WTC11 (cell line): Measurements from ENCODE around the gene TTC38. TPM values are rescaled to one million over a fixed set of nuclear protein-coding genes. Genes with fewer than 3 reads are reported as not detected.

ENCODE experiments used
- ATAC-seq: fragments of 200-7000 bp; cut with Tn5 transposase; 2 replicates; pipeline ENCODE4 v1.10.0; 2021; ENCODE audit warnings: mild to moderate bottlenecking, moderate library complexity
- Bru-seq: library from RNA; stranded (reverse); fragments of 400-500 nt; gene quantifications from one replicate; lab custom pipeline; 2021; lab: Mats Ljungman, UMichigan
- CTCF ChIA-PET: fragments of 300-600 bp; sonication (Branson Sonifier 250); formaldehyde crosslinking; loops from one replicate; lab custom pipeline; 2021; ENCODE audit warnings: antibody characterized with exemption; lab: Charles Lee
- POLR2A ChIA-PET: fragments of 350-600 bp; sonication (Branson Sonifier 250); formaldehyde crosslinking; loops from one replicate; lab custom pipeline; 2021; ENCODE audit warnings: antibody characterized with exemption; lab: Charles Lee
- DNase-seq: peaks from one replicate; pipeline ENCODE4 v3.0.0; 2021; ENCODE audit warnings: low spot score
- H3K27ac Mint-ChIP-seq: 2 replicates; pipeline ENCODE4 v1.8.0; 2021; ENCODE audit warnings: mixed read lengths
- H3K27me3 Mint-ChIP-seq: 2 replicates; pipeline ENCODE4 v1.8.0; 2021; ENCODE audit warnings: low read depth, mild to moderate bottlenecking, moderate library complexity, mixed read lengths
- H3K36me3 Mint-ChIP-seq: 2 replicates; pipeline ENCODE4 v1.8.0; 2021; ENCODE audit warnings: mixed read lengths
- H3K4me1 Mint-ChIP-seq: 2 replicates; pipeline ENCODE4 v1.8.0; 2022; ENCODE audit warnings: mixed read lengths
- H3K4me3 Mint-ChIP-seq: 2 replicates; pipeline ENCODE4 v1.8.0; 2021; ENCODE audit warnings: mild to moderate bottlenecking, moderate library complexity, mixed read lengths
- H3K9me3 Mint-ChIP-seq: 2 replicates; pipeline ENCODE4 v1.8.0; 2021; ENCODE audit warnings: mixed read lengths
- ARID4B ChIP-seq: sonication (generic); formaldehyde crosslinking; IDR thresholded peaks from 2 replicates; pipeline ENCODE4 v1.8.0; 2023; ENCODE audit warnings: missing genetic modification reagents, mild to moderate bottlenecking, borderline replicate concordance
- ATF1 ChIP-seq: sonication (generic); formaldehyde crosslinking; IDR thresholded peaks from 2 replicates; pipeline ENCODE4 v1.8.1; 2023; ENCODE audit warnings: mild to moderate bottlenecking, moderate library complexity, missing genetic modification reagents
- ATF3 ChIP-seq: sonication (generic); formaldehyde crosslinking; conservative IDR thresholded peaks from 2 replicates; pipeline ENCODE4 v1.8.1; 2022; ENCODE audit warnings: mild to moderate bottlenecking, missing genetic modification reagents
- CREB1 ChIP-seq: sonication (generic); formaldehyde crosslinking; IDR thresholded peaks from 2 replicates; pipeline ENCODE4 v1.8.0; 2023; ENCODE audit warnings: mild to moderate bottlenecking, missing genetic modification reagents
- CREM ChIP-seq: sonication (generic); formaldehyde crosslinking; IDR thresholded peaks from 2 replicates; pipeline ENCODE4 v1.8.1; 2022; ENCODE audit warnings: mild to moderate bottlenecking, missing genetic modification reagents, moderate library complexity
- ERG ChIP-seq: fragments of 250-450 bp; sonication (Bioruptor Pico); IDR thresholded peaks from 2 replicates; pipeline ENCODE4 v1.8.0; 2021; ENCODE audit warnings: mild to moderate bottlenecking
- FOXJ3 ChIP-seq: sonication (generic); formaldehyde crosslinking; IDR thresholded peaks from 2 replicates; pipeline ENCODE4 v1.9.0; 2021; ENCODE audit warnings: missing genetic modification reagents, mild to moderate bottlenecking, borderline replicate concordance
- FOXK1 ChIP-seq: sonication (generic); formaldehyde crosslinking; IDR thresholded peaks from 2 replicates; pipeline ENCODE4 v1.8.0; 2022; ENCODE audit warnings: mild to moderate bottlenecking, moderate library complexity, missing genetic modification reagents
- GABPB1 ChIP-seq: sonication (generic); formaldehyde crosslinking; IDR thresholded peaks from 2 replicates; pipeline ENCODE4 v1.8.1; 2023; ENCODE audit warnings: mild to moderate bottlenecking, missing genetic modification reagents
- GRHL2 ChIP-seq: fragments of 250-450 bp; sonication (Bioruptor Pico); IDR thresholded peaks from 2 replicates; pipeline ENCODE4 v1.8.0; 2022; ENCODE audit warnings: mild to moderate bottlenecking, moderate library complexity; ENCODE audit not compliant: insufficient replicate concordance, severe bottlenecking
- IRF2 ChIP-seq: sonication (generic); formaldehyde crosslinking; IDR thresholded peaks from 2 replicates; pipeline ENCODE4 v1.8.0; 2022; ENCODE audit warnings: low read depth, missing genetic modification reagents, borderline replicate concordance
- JUN ChIP-seq: sonication (generic); formaldehyde crosslinking; IDR thresholded peaks from 2 replicates; pipeline ENCODE4 v1.8.0; 2023; ENCODE audit warnings: mild to moderate bottlenecking, missing genetic modification reagents
- MLX ChIP-seq: sonication (generic); formaldehyde crosslinking; IDR thresholded peaks from 2 replicates; pipeline ENCODE4 v1.8.1; 2023; ENCODE audit warnings: mild to moderate bottlenecking, missing genetic modification reagents, moderate library complexity
- MXD4 ChIP-seq: fragments of 250-450 bp; sonication (Bioruptor Pico); IDR thresholded peaks from 2 replicates; pipeline ENCODE4 v1.8.0; 2021; ENCODE audit warnings: mild to moderate bottlenecking, moderate library complexity, borderline replicate concordance
- NR3C1 ChIP-seq: sonication (generic); formaldehyde crosslinking; conservative IDR thresholded peaks from 2 replicates; pipeline ENCODE4 v1.8.1; 2023; ENCODE audit warnings: low read depth, mild to moderate bottlenecking, missing genetic modification reagents
- SMAD4 ChIP-seq: sonication (generic); formaldehyde crosslinking; IDR thresholded peaks from 2 replicates; pipeline ENCODE4 v1.8.0; 2022; ENCODE audit warnings: mild to moderate bottlenecking, missing genetic modification reagents
- SP1 ChIP-seq: sonication (generic); formaldehyde crosslinking; conservative IDR thresholded peaks from 2 replicates; pipeline ENCODE4 v1.8.1; 2022; ENCODE audit warnings: missing genetic modification reagents
- TP53 ChIP-seq: sonication (generic); formaldehyde crosslinking; IDR thresholded peaks from 2 replicates; pipeline ENCODE4 v1.8.1; 2023; ENCODE audit warnings: mild to moderate bottlenecking, missing genetic modification reagents
- ZNF232 ChIP-seq: sonication (generic); formaldehyde crosslinking; IDR thresholded peaks from 2 replicates; pipeline ENCODE4 v1.8.0; 2022; ENCODE audit warnings: mild to moderate bottlenecking, missing genetic modification reagents
- long read RNA-seq, 3 experiments: library from RNA in 1 of 3; library from capped mRNA in 1 of 3; library from polyadenylated mRNA in 1 of 3; unstranded in 2 of 3; stranded (forward) in 1 of 3; transcript quantifications; one replicate each; pipeline ENCODE4 v2.0.0, GENCODE V29; 2021
- total RNA-seq: library from RNA; stranded (reverse); gene quantifications from 3 replicates; pipeline ENCODE4 v1.2.3, GENCODE V29; 2021
- TF ChIP-seq, protein P1 (sequence below): sonication (generic); formaldehyde crosslinking; IDR thresholded peaks from 2 replicates; pipeline ENCODE4 v1.8.0; 2022; ENCODE audit warnings: mild to moderate bottlenecking, missing genetic modification reagents
- TF ChIP-seq, protein P2 (sequence below): sonication (generic); formaldehyde crosslinking; IDR thresholded peaks from 2 replicates; pipeline ENCODE4 v1.8.1; 2022; ENCODE audit warnings: mild to moderate bottlenecking, missing genetic modification reagents, moderate library complexity, borderline replicate concordance

The TTC38 gene
- total RNA-seq (20.7 to 29.2 TPM (median 27.5 TPM) in 3 replicates), Bru-seq, nascent RNA (percentile 53 among the genes with signal in this experiment)
- long read RNA-seq, experiment 1, transcript TTC38-201 (14 exons, 2,610 nt) = major isoform, 94 of 121 reads
- long read RNA-seq, experiment 1, partial matches to known transcripts = 5 of 121 reads
- long read RNA-seq, experiment 1, other reads (novel, unspliced or antisense) = 22 of 121 reads
- long read RNA-seq, experiment 2, transcript TTC38-201 (14 exons, 2,610 nt) = major isoform, 14 of 33 reads
- long read RNA-seq, experiment 2, partial matches to known transcripts = 13 of 33 reads
- long read RNA-seq, experiment 2, other reads (novel, unspliced or antisense) = 6 of 33 reads
- long read RNA-seq, experiment 3, transcript TTC38-201 (14 exons, 2,610 nt) = major isoform, 11 of 14 reads
- long read RNA-seq, experiment 3, partial matches to known transcripts = 0 of 14 reads
- long read RNA-seq, experiment 3, other reads (novel, unspliced or antisense) = 3 of 14 reads

DNA sequence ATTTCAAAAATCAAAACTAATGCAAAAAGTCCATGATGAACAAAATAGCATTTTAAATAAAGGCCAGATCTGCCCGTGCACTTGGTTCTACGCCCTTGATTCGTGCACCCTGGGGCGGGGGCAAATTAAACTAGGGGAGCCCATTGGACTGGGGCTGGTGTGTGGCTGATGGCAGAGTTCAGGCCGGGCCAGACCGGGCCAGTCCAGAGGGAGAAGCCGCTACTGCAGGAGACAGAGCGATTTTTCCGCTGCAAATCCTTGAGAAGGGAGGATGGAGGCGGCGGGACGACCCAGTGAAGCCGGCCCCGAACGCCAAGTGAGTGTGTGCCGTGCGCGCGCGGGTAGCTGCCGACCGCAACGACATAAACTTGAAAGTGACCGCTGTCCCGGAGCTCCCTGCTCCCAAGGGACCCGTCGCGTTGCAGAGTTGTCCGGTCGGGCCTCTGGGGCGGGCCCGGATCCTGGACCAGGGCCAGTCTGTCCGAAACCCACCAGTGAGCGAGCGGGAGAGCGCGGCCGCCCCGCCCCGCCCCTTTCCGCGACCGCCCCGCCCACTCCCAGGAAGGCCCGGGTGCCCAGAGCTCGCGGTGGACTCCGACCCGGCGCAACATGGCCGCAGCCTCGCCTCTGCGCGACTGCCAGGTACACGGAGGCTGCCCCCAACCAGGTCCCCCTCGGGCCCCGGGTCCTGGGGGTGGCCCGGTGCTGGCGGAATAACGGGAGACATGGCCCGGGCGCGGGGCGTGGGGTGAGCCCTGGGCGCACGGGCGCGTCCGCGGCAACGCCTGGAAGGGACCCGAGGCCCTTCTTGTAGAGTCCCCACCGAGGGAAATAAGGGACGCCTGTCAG lies at the start of gene TTC38:
TSS of gene TTC38 (plus strand) at position 578 of the 849 bp plus-strand sequence. CDS start at position 610, 32 bp downstream.
- peaks cover 28% of the 10 kb centered on the region for H3K9me3 Mint-ChIP-seq
- no peak for TF ChIP-seq GRHL2 (CRISPR knock-in tag)
- TF ChIP-seq MXD4 = no peak
- TF ChIP-seq FOXK1 (CRISPR knock-in tag) = no peak
- TF ChIP-seq, protein P1, sequence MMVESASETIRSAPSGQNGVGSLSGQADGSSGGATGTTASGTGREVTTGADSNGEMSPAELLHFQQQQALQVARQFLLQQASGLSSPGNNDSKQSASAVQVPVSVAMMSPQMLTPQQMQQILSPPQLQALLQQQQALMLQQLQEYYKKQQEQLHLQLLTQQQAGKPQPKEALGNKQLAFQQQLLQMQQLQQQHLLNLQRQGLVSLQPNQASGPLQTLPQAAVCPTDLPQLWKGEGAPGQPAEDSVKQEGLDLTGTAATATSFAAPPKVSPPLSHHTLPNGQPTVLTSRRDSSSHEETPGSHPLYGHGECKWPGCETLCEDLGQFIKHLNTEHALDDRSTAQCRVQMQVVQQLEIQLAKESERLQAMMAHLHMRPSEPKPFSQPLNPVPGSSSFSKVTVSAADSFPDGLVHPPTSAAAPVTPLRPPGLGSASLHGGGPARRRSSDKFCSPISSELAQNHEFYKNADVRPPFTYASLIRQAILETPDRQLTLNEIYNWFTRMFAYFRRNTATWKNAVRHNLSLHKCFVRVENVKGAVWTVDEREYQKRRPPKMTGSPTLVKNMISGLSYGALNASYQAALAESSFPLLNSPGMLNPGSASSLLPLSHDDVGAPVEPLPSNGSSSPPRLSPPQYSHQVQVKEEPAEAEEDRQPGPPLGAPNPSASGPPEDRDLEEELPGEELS (CRISPR knock-in tag) = peak; percentile 59; the same call in 1 of the 2 replicates
- TF ChIP-seq TP53 = 0 out of 2 replicates have a peak, but pooled peaks have one; percentile 18
- 0 out of 2 replicates have a peak, but pooled peaks have one; percentile 42 for TF ChIP-seq ARID4B (CRISPR knock-in tag)
- no peak for TF ChIP-seq MLX (CRISPR knock-in tag)
- TF ChIP-seq JUN (CRISPR knock-in tag) = no peak
- TF ChIP-seq ATF3 = no peak
- TF ChIP-seq NR3C1 (CRISPR knock-in tag) = no peak
- no peak for TF ChIP-seq ERG (CRISPR knock-in tag)
- TF ChIP-seq ATF1 (CRISPR knock-in tag) = no peak
- peak; percentile 84 for TF ChIP-seq ZNF232
- no peak for TF ChIP-seq FOXJ3 (CRISPR knock-in tag)
- no peak for TF ChIP-seq IRF2 (CRISPR knock-in tag)
- peak; percentile 67; the same call in 1 of the 2 replicates for TF ChIP-seq SP1 (CRISPR knock-in tag)
- TF ChIP-seq, protein P2, sequence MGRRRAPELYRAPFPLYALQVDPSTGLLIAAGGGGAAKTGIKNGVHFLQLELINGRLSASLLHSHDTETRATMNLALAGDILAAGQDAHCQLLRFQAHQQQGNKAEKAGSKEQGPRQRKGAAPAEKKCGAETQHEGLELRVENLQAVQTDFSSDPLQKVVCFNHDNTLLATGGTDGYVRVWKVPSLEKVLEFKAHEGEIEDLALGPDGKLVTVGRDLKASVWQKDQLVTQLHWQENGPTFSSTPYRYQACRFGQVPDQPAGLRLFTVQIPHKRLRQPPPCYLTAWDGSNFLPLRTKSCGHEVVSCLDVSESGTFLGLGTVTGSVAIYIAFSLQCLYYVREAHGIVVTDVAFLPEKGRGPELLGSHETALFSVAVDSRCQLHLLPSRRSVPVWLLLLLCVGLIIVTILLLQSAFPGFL = no peak
- TF ChIP-seq CREM (CRISPR knock-in tag) = no peak
- no peak for TF ChIP-seq SMAD4 (CRISPR knock-in tag)
- peak; percentile 13; the same call in 1 of the 2 replicates for TF ChIP-seq CREB1 (CRISPR knock-in tag)
- TF ChIP-seq GABPB1 (CRISPR knock-in tag) = 0 out of 2 replicates have a peak, but pooled peaks have one; percentile 31
- TF ChIP-seq, all 79 proteins: peak for 7
- peaks cover 8% of the 10 kb centered on the region for H3K4me1 Mint-ChIP-seq
- ChIA-PET CTCF (interaction anchor here (0.6 to 1.9 kb wide), 8 partner anchors 13 to 273 kb away, joined by 3 to 12 read pairs (median 4); partner anchors contain the start of genes CDPF1 and GTSE1), POLR2A (interaction anchor here (0.6 to 1.9 kb wide), 3 partner anchors 22 to 68 kb away, joined by 3 to 8 read pairs (median 4); partner anchors contain the start of genes GTSE1 and TRMU)
- H3K27me3 Mint-ChIP-seq = peaks cover 46% of the 10 kb centered on the region
- peak; percentile 70 for DNase-seq
- ATAC-seq = peak; percentile 85
- peaks cover 32% of the 10 kb centered on the region for H3K36me3 Mint-ChIP-seq
- peak within 1 kb of the TSS; percentile 86 for H3K4me3 Mint-ChIP-seq
- no peak within 1 kb of the TSS for H3K27ac Mint-ChIP-seq
